Osteocyte (in vitro differentiated cells): Measurements from ENCODE around the gene THBS2. TPM values are rescaled to one million over a fixed set of nuclear protein-coding genes. Genes with fewer than 3 reads are reported as not detected.

ENCODE experiments used
- DNase-seq: peaks from one replicate; pipeline ENCODE4 v3.0.0; 2021; ENCODE audit warnings: mixed read lengths; ENCODE audit not compliant: unreplicated experiment; ENCODE audit errors: extremely low spot score
- H3K27ac Mint-ChIP-seq: one replicate; pipeline ENCODE4 v1.8.0; 2021; ENCODE audit warnings: mild to moderate bottlenecking, mixed read lengths; ENCODE audit not compliant: unreplicated experiment
- H3K27me3 Mint-ChIP-seq: one replicate; pipeline ENCODE4 v1.8.0; 2021; ENCODE audit warnings: mixed read lengths; ENCODE audit not compliant: unreplicated experiment
- H3K36me3 Mint-ChIP-seq: one replicate; pipeline ENCODE4 v1.8.0; 2021; ENCODE audit warnings: mixed read lengths; ENCODE audit not compliant: unreplicated experiment
- H3K4me1 Mint-ChIP-seq: one replicate; pipeline ENCODE4 v1.8.0; 2021; ENCODE audit warnings: mixed read lengths; ENCODE audit not compliant: unreplicated experiment
- H3K4me3 Mint-ChIP-seq: one replicate; pipeline ENCODE4 v1.8.0; 2021; ENCODE audit warnings: mild to moderate bottlenecking, moderate library complexity, mixed read lengths; ENCODE audit not compliant: unreplicated experiment
- H3K9me3 Mint-ChIP-seq: one replicate; pipeline ENCODE4 v1.8.0; 2021; ENCODE audit warnings: mixed read lengths; ENCODE audit not compliant: unreplicated experiment
- CTCF ChIP-seq: fragments of 200-600 bp; sonication (generic); IDR thresholded peaks from 2 replicates; pipeline ENCODE4 v1.5.0; 2021; ENCODE audit warnings: antibody characterized with exemption, mild to moderate bottlenecking, moderate library complexity
- total RNA-seq: library from RNA; stranded (reverse); gene quantifications from 2 replicates; pipeline ENCODE4 v1.2.1, GENCODE V29; 2021

Gene THBS2
- total RNA-seq, 1 donor from 2014 or later, result 650 TPM

GRCh38 chr6:169251822-169252504 lies 1.7 kb downstream of the THBS2 start:
- peak overlapping the region; percentile 88 for H3K4me3 Mint-ChIP-seq
- peaks cover 48% of the 10 kb centered on the region for H3K36me3 Mint-ChIP-seq
- H3K27me3 Mint-ChIP-seq, result peaks cover 7% of the 10 kb centered on the region
- DNase-seq, result peak; percentile 54
- H3K9me3 Mint-ChIP-seq, result peaks cover under 1% of the 10 kb centered on the region
- peak overlapping the region; percentile 81 for H3K27ac Mint-ChIP-seq
- peaks cover 56% of the 10 kb centered on the region for H3K4me1 Mint-ChIP-seq
- TF ChIP-seq CTCF, result no peak

GRCh38 chr6:169251371-169251802 lies 2.3 kb downstream of the THBS2 start:
- Mint-ChIP-seq H3K27ac (peak overlapping the region; percentile 81), H3K9me3 (no peaks in the 10 kb centered on the region), H3K4me1 (peaks cover 59% of the 10 kb centered on the region), H3K36me3 (peaks cover 53% of the 10 kb centered on the region), H3K27me3 (peaks cover 7% of the 10 kb centered on the region), H3K4me3 (peak overlapping the region; percentile 88)
- TF ChIP-seq CTCF, result no peak
- DNase-seq, result peak; percentile 51

- Mint-ChIP-seq H3K27ac (peak overlapping the region; percentile 81), H3K27me3 (no peaks in the 10 kb centered on the region)
- TF ChIP-seq CTCF, result no peak
These were observed 3.0 kb downstream of the THBS2 start for GRCh38 chr6:169250660-169251059.

GRCh38 chr6:169249057-169249456 lies 4.6 kb downstream of the THBS2 start:
- no peak overlapping the region for H3K27ac Mint-ChIP-seq
- no peak overlapping the region for H3K4me3 Mint-ChIP-seq
- no peak for DNase-seq
- H3K9me3 Mint-ChIP-seq, result no peaks in the 10 kb centered on the region
- H3K27me3 Mint-ChIP-seq, result no peaks in the 10 kb centered on the region
- peaks cover 62% of the 10 kb centered on the region for H3K36me3 Mint-ChIP-seq
- H3K4me1 Mint-ChIP-seq, result peaks cover 58% of the 10 kb centered on the region
- TF ChIP-seq CTCF, result no peak

More at GRCh38 chr6:169250660-169251059, 3.0 kb downstream of the THBS2 start:
- peaks cover 63% of the 10 kb centered on the region for H3K4me1 Mint-ChIP-seq
- no peaks in the 10 kb centered on the region for H3K9me3 Mint-ChIP-seq
- H3K4me3 Mint-ChIP-seq, result peak overlapping the region; percentile 88
- DNase-seq, result peak; percentile 84
- peaks cover 53% of the 10 kb centered on the region for H3K36me3 Mint-ChIP-seq

GRCh38 chr6:169248521-169248971 lies 5.1 kb downstream of the THBS2 start:
- no peak for TF ChIP-seq CTCF
- Mint-ChIP-seq H3K27me3 (no peaks in the 10 kb centered on the region), H3K4me1 (peaks cover 55% of the 10 kb centered on the region), H3K36me3 (peaks cover 66% of the 10 kb centered on the region), H3K4me3 (no peak overlapping the region), H3K27ac (no peak overlapping the region), H3K9me3 (no peaks in the 10 kb centered on the region)
- DNase-seq, result peak; percentile 83
